H9 (cell line): ENCODE measurements around the gene MSL1. TPM values are rescaled to one million over a fixed set of nuclear protein-coding genes. Genes with fewer than 3 reads are reported as not detected.

Source experiments
- DNase-seq: peaks from one replicate; pipeline ENCODE4 v3.0.0-alpha.2; 2017
- H2AFZ ChIP-seq: one replicate; pipeline ENCODE4 v1.6.1; 2013; ENCODE audit warnings: mild to moderate bottlenecking, low read length, control low read depth, moderate library complexity
- H2AK5ac ChIP-seq: 2 replicates; pipeline ENCODE4 v1.6.1; 2013; ENCODE audit warnings: low read length, control low read depth, mixed read lengths; ENCODE audit not compliant: insufficient read length
- H2BK120ac ChIP-seq: one replicate; pipeline ENCODE4 v1.6.1; 2013; ENCODE audit warnings: low read depth, mild to moderate bottlenecking, low read length, control low read depth, inconsistent platforms; ENCODE audit not compliant: poor library complexity, severe bottlenecking
- H2BK12ac ChIP-seq: 2 replicates; pipeline ENCODE4 v1.6.1; 2013; ENCODE audit warnings: low read length, control low read depth, mixed read lengths, low read depth; ENCODE audit not compliant: insufficient read length
- H2BK15ac ChIP-seq: 2 replicates; pipeline ENCODE4 v1.6.1; 2013; ENCODE audit warnings: low read depth, low read length, control low read depth
- H2BK20ac ChIP-seq: one replicate; pipeline ENCODE4 v1.6.1; 2013; ENCODE audit warnings: low read depth, mild to moderate bottlenecking, low read length, control low read depth, inconsistent platforms; ENCODE audit not compliant: poor library complexity, severe bottlenecking
- H2BK5ac ChIP-seq: 2 replicates; pipeline ENCODE4 v1.6.1; 2013; ENCODE audit warnings: low read length, control low read depth, mixed read lengths; ENCODE audit not compliant: insufficient read length
- H3K14ac ChIP-seq: 2 replicates; pipeline ENCODE4 v1.6.1; 2013; ENCODE audit warnings: low read length, control low read depth; ENCODE audit not compliant: insufficient read depth
- H3K18ac ChIP-seq: 2 replicates; pipeline ENCODE4 v1.6.1; 2013; ENCODE audit warnings: low read depth, mild to moderate bottlenecking, mixed read lengths, low read length, control low read depth; ENCODE audit not compliant: insufficient read length
- H3K23ac ChIP-seq: 2 replicates; pipeline ENCODE4 v1.6.1; 2013; ENCODE audit warnings: low read length, control low read depth, mixed read lengths, low read depth; ENCODE audit not compliant: insufficient read length
- H3K23me2 ChIP-seq: 2 replicates; pipeline ENCODE4 v1.6.1; 2013; ENCODE audit warnings: low read depth, mild to moderate bottlenecking, mixed read lengths, low read length, control low read depth; ENCODE audit not compliant: insufficient read length, poor library complexity, severe bottlenecking
- H3K27ac ChIP-seq: 2 replicates; pipeline ENCODE4 v1.5.1; 2013; ENCODE audit warnings: low read length, control low read depth, mixed read lengths, low read depth; ENCODE audit not compliant: insufficient read length
- H3K27me3 ChIP-seq: 2 replicates; pipeline ENCODE4 v1.6.1; 2013; ENCODE audit warnings: low read length, control low read depth, inconsistent platforms; ENCODE audit not compliant: insufficient read depth
- H3K4ac ChIP-seq: 2 replicates; pipeline ENCODE4 v1.6.1; 2013; ENCODE audit warnings: low read depth, mild to moderate bottlenecking, control low read depth, inconsistent platforms, low read length, moderate library complexity
- H3K4me1 ChIP-seq: 2 replicates; pipeline ENCODE4 v1.6.1; 2013; ENCODE audit warnings: low read length, control low read depth, inconsistent platforms; ENCODE audit not compliant: insufficient read depth
- H3K4me2 ChIP-seq: 2 replicates; pipeline ENCODE4 v1.6.1; 2013; ENCODE audit warnings: low read length, control low read depth, mixed read lengths; ENCODE audit not compliant: insufficient read length, insufficient read depth
- H3K56ac ChIP-seq: 2 replicates; pipeline ENCODE4 v1.6.1; 2013; ENCODE audit warnings: low read depth, mild to moderate bottlenecking, mixed read lengths, low read length, control low read depth; ENCODE audit not compliant: insufficient read length
- H3K79me1 ChIP-seq: 2 replicates; pipeline ENCODE4 v1.6.1; 2013; ENCODE audit warnings: low read depth, mild to moderate bottlenecking, moderate library complexity, low read length, control low read depth, inconsistent platforms; ENCODE audit not compliant: insufficient read depth, poor library complexity, severe bottlenecking
- H3K79me2 ChIP-seq: 2 replicates; pipeline ENCODE4 v1.6.1; 2013; ENCODE audit warnings: low read length, control low read depth, inconsistent platforms; ENCODE audit not compliant: insufficient read depth
- H3K9ac ChIP-seq: 2 replicates; pipeline ENCODE4 v1.6.1; 2013; ENCODE audit warnings: low read length, control low read depth, mixed read lengths; ENCODE audit not compliant: insufficient read length; ENCODE audit errors: extremely low read depth
- H3K9me3 ChIP-seq: one replicate; pipeline ENCODE4 v1.6.1; 2013; ENCODE audit warnings: low read depth, low read length, inconsistent platforms; ENCODE audit not compliant: control insufficient read depth
- H3T11ph ChIP-seq: one replicate; pipeline ENCODE4 v1.6.1; 2013; ENCODE audit warnings: mild to moderate bottlenecking, low read length, control low read depth, inconsistent platforms
- H4K20me1 ChIP-seq: one replicate; pipeline ENCODE4 v1.6.1; 2013; ENCODE audit not compliant: control insufficient read depth, insufficient read length, insufficient read depth
- H4K5ac ChIP-seq: 2 replicates; pipeline ENCODE4 v1.6.1; 2013; ENCODE audit warnings: low read depth, mild to moderate bottlenecking, mixed read lengths, low read length, control low read depth; ENCODE audit not compliant: insufficient read length
- H4K8ac ChIP-seq: replicated peaks from 2 replicates; pipeline ENCODE4 v1.6.1; 2013; ENCODE audit warnings: low read length, control low read depth, mixed read lengths, low read depth; ENCODE audit not compliant: insufficient read length
- H4K91ac ChIP-seq: 2 replicates; pipeline ENCODE4 v1.6.1; 2013; ENCODE audit warnings: low read depth, mild to moderate bottlenecking, moderate library complexity, mixed read lengths, low read length, control low read depth; ENCODE audit not compliant: insufficient read length
- H3K27ac Mint-ChIP-seq, 3 experiments: 2 replicates in 2 of 3; 3 replicates in 1 of 3; pipeline ENCODE4 v1.8.0; 2020 to 2021; ENCODE audit warnings: mixed read lengths in 3 of 3, mild to moderate bottlenecking in 1 of 3, moderate library complexity in 1 of 3
- H3K27me3 Mint-ChIP-seq: 2 replicates; pipeline ENCODE4 v1.8.0; 2021; ENCODE audit warnings: low read depth, mild to moderate bottlenecking, moderate library complexity, mixed read lengths
- H3K36me3 Mint-ChIP-seq, 3 experiments: 2 replicates in 2 of 3; 3 replicates in 1 of 3; pipeline ENCODE4 v1.8.0; 2020 to 2021; ENCODE audit warnings: low read depth in 3 of 3, mixed read lengths in 3 of 3; ENCODE audit not compliant: insufficient read depth in 1 of 3
- H3K4me1 Mint-ChIP-seq, 2 experiments: 2 replicates each; pipeline ENCODE4 v1.8.0; 2020; ENCODE audit warnings: mixed read lengths in 2 of 2
- H3K4me3 Mint-ChIP-seq, 2 experiments: 2 replicates in 1 of 2; 3 replicates in 1 of 2; pipeline ENCODE4 v1.8.0; 2020 to 2021; ENCODE audit warnings: mild to moderate bottlenecking in 2 of 2, mixed read lengths in 2 of 2, moderate library complexity in 1 of 2
- H3K9me3 Mint-ChIP-seq, 2 experiments: 2 replicates in 1 of 2; 3 replicates in 1 of 2; pipeline ENCODE4 v1.8.0; 2020; ENCODE audit warnings: mild to moderate bottlenecking in 2 of 2, mixed read lengths in 2 of 2, moderate library complexity in 1 of 2
- WGBS: extraction: QIAGEN DNeasy Blood & Tissue Kit; methylation state at CpG from one replicate; pipeline ENCODE4 v1.1.7; 2013; ENCODE audit warnings: missing lambda C conversion rate, low lambda C conversion rate, mixed read lengths; ENCODE audit not compliant: insufficient read length; ENCODE audit errors: extremely low coverage; 5-methylcytosine and 5-hydroxymethylcytosine counted together
- total RNA-seq: library from RNA; stranded (reverse); gene quantifications from 2 replicates; pipeline ENCODE4 v1.2.1, GENCODE V29; 2021
- TF ChIP-seq, protein P1 (sequence below): fragments of 200-600 bp; sonication (generic); conservative IDR thresholded peaks from 3 replicates; pipeline ENCODE4 v1.8.0; 2021; ENCODE audit warnings: antibody characterized with exemption, mild to moderate bottlenecking

The MSL1 gene
- total RNA-seq, 1 experiment from 2014 or later, result 105 TPM

DNA sequence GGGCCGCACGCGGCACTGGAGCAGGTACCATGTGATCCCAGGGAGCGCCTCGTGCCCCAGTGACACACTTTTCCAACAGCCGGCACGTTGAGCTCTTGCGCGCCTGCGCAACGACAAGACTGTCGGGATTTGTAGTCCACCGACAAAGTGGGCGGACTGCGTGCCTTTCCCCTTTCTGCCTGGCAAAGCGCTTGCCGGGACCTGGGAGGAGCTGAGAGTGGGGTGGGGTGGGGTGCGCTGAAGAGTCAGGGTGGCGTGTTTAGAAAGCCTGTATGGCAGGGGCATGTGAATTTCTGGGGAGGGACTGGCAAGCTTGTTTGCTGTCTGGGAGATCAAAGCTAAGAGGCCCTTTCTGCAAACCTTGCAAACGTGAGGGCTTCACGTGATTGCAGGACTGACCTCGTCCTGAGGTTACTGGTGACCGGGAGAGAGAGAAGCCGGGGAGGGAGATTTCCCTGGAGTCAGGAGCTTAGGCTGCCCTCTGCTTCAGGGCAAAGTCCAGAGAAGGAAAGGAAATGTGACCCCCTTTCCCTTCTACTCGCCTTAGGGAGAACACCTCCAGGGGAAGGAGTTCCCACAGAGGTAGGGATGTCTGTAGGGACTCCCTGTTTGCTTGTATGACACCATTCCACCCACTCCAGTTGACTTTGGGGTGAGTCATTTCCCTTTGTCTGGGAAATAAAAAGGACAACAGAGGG, 21.0 kb upstream of the MSL1 start:
- H2BK120ac ChIP-seq, result no peak overlapping the region
- H4K5ac ChIP-seq, result no peak overlapping the region
- Mint-ChIP-seq H3K27me3 (peaks cover 57% of the 10 kb centered on the region), H3K27ac (peak overlapping the region in 2 of 3 experiments; percentile 60 to 97; a peak in 5 of 7 replicates), H3K36me3 (peaks cover 11 to 26% (median 14%) of the 10 kb centered on the region in 3 experiments), H3K9me3 (peaks cover 0 to 7% of the 10 kb centered on the region in 2 experiments; a peak in 3 of 5 replicates), H3K4me1 (peaks cover 63 to 67% of the 10 kb centered on the region in 2 experiments), H3K4me3 (peak overlapping the region; percentile 82 to 87)
- TF ChIP-seq, protein P1, sequence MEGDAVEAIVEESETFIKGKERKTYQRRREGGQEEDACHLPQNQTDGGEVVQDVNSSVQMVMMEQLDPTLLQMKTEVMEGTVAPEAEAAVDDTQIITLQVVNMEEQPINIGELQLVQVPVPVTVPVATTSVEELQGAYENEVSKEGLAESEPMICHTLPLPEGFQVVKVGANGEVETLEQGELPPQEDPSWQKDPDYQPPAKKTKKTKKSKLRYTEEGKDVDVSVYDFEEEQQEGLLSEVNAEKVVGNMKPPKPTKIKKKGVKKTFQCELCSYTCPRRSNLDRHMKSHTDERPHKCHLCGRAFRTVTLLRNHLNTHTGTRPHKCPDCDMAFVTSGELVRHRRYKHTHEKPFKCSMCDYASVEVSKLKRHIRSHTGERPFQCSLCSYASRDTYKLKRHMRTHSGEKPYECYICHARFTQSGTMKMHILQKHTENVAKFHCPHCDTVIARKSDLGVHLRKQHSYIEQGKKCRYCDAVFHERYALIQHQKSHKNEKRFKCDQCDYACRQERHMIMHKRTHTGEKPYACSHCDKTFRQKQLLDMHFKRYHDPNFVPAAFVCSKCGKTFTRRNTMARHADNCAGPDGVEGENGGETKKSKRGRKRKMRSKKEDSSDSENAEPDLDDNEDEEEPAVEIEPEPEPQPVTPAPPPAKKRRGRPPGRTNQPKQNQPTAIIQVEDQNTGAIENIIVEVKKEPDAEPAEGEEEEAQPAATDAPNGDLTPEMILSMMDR, result no peak
- no peak overlapping the region for H2BK15ac ChIP-seq
- no peak overlapping the region for H2BK12ac ChIP-seq
- no peak overlapping the region for H3K56ac ChIP-seq
- no peak overlapping the region for H3K23ac ChIP-seq
- no peaks in the 10 kb centered on the region for H4K20me1 ChIP-seq
- no peak overlapping the region for H2BK5ac ChIP-seq
- H3K27me3 ChIP-seq, result peaks cover 8% of the 10 kb centered on the region; the same call in 1 of the 2 replicates
- H3K9me3 ChIP-seq, result no peaks in the 10 kb centered on the region
- H3K4me1 ChIP-seq, result peaks cover 10% of the 10 kb centered on the region; the same call in 1 of the 2 replicates
- H3K14ac ChIP-seq, result no peak overlapping the region
- no peak overlapping the region for H3K4ac ChIP-seq
- peak overlapping the region; percentile 72 for H3K4me2 ChIP-seq
- H2AK5ac ChIP-seq, result no peak overlapping the region
- H2BK20ac ChIP-seq, result no peak overlapping the region
- H4K91ac ChIP-seq, result no peak overlapping the region
- no peak overlapping the region for H4K8ac ChIP-seq
- no peak overlapping the region for H3K9ac ChIP-seq
- no peak overlapping the region for H3K18ac ChIP-seq
- H3K79me2 ChIP-seq, result no peaks in the 10 kb centered on the region
- H3T11ph ChIP-seq, result no peak overlapping the region
- DNase-seq, result peak; percentile 100
- no peak overlapping the region for H3K27ac ChIP-seq
- no peaks in the 10 kb centered on the region for H3K79me1 ChIP-seq
- H3K23me2 ChIP-seq, result peaks cover 15% of the 10 kb centered on the region
- WGBS, result no CpG with 5 or more reads among the region's 25 CpGs
- H2AFZ ChIP-seq, result no peak overlapping the region
